HFF-Myc (cell line): ENCODE results near the gene HACE1.

ENCODE experiments used
- DNase-seq: peaks from one replicate; pipeline ENCODE4 v3.0.0-alpha.2; 2011; ENCODE audit warnings: low read depth; ENCODE audit errors: extremely low read depth
- H3K4me3 ChIP-seq: replicated peaks from 2 replicates; pipeline ENCODE4 v1.5.1; 2011; ENCODE audit warnings: low read depth, mild to moderate bottlenecking, control low read depth, low read length
- TF ChIP-seq, protein P1 (sequence below): IDR thresholded peaks from 2 replicates; pipeline ENCODE4 v1.5.1; 2012; ENCODE audit warnings: mild to moderate bottlenecking, low read depth, low read length, control low read depth; ENCODE audit errors: missing control alignments

Gene HACE1

DNA sequence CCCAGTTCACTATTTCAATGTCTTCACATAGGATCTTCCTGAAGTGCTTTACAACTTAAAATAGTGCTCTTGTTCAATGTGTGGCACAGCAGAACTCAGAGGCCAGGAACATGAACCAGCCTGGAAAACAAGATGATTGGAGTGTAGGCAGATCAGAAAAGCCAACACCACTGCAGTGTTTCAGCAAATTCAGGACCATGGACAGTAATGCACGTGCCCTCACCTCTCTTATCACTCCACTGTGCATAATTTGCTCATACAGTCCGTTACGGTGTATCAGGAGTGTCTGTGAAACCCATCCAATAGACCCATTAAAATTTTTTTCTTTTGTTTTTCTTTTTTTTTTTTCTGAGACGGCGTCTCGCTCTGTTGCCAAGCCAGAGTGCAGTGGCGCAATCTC, 27.6 kb upstream of the HACE1 start:
- peak; percentile 17 for DNase-seq
- TF ChIP-seq, protein P1, sequence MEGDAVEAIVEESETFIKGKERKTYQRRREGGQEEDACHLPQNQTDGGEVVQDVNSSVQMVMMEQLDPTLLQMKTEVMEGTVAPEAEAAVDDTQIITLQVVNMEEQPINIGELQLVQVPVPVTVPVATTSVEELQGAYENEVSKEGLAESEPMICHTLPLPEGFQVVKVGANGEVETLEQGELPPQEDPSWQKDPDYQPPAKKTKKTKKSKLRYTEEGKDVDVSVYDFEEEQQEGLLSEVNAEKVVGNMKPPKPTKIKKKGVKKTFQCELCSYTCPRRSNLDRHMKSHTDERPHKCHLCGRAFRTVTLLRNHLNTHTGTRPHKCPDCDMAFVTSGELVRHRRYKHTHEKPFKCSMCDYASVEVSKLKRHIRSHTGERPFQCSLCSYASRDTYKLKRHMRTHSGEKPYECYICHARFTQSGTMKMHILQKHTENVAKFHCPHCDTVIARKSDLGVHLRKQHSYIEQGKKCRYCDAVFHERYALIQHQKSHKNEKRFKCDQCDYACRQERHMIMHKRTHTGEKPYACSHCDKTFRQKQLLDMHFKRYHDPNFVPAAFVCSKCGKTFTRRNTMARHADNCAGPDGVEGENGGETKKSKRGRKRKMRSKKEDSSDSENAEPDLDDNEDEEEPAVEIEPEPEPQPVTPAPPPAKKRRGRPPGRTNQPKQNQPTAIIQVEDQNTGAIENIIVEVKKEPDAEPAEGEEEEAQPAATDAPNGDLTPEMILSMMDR = no peak
- H3K4me3 ChIP-seq = no peak overlapping the region

- DNase-seq = no peak
- H3K4me3 ChIP-seq = no peak overlapping the region
Measured at GRCh38 chr6:104885518-104886043, 25.9 kb upstream of the HACE1 start.

DNA sequence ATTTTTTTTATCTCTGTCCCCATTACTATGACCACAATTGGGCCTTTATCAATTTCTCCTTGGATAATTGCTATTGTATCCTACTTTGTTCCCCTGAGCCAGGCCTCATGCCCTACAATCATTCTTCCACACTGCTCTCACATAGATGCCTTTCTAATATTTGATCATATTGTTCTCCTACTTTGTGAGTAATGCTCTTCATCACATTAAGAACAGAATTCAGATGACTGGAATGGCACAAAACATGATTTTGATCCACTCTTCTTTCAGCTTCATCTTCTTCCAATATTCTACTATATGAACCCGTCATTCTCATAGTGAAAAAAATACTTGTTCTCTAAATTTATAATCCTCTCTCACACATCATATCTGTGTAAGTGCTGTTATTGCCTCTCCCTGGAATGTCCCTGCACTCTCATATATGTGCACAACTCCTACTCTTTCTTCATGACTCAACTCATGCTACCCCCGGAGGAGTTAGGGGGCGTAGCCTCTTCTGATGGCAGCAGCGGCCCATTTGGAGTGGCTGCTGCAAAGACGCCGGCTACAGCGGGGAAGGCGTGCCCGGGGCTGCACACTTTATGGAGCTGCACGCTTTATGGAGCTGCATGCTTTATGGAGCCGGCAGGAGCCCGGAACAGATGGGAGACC, 25.3 kb upstream of the HACE1 start:
- TF ChIP-seq, protein P1 = no peak
- no peak for DNase-seq
- H3K4me3 ChIP-seq = no peak overlapping the region

More at GRCh38 chr6:104885518-104886043, 25.9 kb upstream of the HACE1 start:
- TF ChIP-seq, protein P1 = no peak

DNA sequence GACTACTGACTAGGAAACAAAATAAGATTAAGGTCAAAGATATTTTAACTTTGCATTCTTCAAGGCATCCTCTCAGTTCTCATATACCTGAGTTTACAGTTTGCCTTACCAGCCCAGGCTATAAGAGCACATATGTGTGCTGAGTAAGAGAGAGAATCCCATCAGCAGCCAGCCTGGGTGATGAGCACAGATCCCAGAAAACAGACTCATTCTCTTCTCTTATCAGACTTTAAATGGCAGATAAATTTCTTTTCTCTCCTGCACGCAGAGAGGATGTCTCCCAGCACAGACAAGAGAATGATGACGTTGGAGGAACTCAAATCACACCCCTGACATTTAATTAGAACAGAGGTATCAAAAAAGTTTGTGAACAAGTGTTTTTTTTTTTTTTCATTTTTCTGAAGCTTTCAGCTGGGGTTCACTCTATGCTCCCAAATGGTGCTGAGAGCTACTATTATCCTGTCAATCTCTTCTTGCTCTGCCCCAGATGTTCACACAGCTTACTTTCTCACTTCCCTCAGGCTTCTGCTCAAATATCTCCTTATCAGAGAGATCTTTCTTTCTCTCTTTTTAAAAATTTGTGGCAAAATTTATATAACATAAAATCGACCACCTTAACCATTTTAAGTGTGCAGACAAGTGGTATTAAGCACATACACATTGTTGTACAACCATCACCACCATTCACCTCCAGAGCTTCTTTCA, 22.4 kb upstream of the HACE1 start:
- DNase-seq = no peak
- no peak overlapping the region for H3K4me3 ChIP-seq
- TF ChIP-seq, protein P1 = no peak

DNA sequence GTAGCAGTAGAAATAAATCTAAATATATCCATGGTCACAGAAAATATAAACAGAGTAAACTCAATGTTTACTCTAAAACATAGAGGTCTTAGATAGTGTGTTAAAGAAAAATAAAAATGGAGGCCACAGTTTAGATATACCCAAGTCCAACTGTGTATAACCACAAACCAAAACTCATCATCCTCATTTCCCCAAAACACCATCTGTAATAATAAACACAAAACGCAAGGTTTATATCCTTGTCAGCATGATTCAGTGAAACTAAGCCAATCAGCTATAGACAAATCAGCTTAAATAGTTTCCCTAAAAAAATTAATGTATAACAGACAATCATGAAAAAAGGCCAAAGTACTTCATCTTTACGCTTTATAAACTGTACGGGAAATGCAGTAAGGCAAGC, 2.7 kb upstream of the HACE1 start:
- TF ChIP-seq, protein P1 = no peak
- DNase-seq = peak; percentile 49
- no peak overlapping the region for H3K4me3 ChIP-seq

DNA sequence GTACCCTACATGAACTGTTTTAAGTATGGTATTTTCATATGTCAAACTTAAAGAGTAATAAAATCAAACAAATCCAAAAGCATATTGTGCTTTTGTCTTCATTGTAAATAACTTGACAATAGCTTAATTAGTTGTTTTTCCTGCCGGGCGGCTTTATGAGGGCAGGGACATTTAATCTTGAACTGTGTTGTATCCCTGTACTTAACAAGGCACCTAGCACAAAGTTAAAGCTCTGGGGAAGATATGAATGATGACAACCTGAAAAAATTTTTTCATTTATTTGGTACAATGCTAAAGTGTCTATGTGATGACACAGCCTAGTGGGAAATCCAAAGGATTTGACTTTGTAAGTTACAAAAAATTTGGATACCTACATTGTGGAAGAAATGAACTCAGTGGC, 502 bp upstream of the HACE1 start:
- no peak for DNase-seq
- H3K4me3 ChIP-seq = peak overlapping the region; percentile 93
- TF ChIP-seq, protein P1 = no peak

DNA sequence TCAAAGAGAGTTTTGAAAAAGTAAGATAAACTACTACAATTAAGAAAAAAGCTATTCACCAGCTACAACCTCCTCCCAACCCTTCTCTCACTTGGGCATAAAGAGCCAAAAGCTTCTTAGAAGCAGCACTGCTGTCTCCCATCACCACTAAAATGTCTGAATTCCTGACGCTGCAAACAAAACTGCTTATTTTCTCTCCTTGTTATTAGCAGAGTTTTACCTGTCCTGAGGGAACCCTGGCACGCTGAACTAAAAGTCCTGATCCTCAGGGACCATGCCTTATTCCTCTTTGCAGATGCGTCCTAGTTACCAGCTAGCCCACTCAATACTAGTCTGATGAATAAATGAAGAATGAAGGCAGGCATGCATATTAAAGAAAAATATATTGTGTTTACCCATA, 1.1 kb downstream of the HACE1 start:
- DNase-seq = no peak
- TF ChIP-seq, protein P1 = no peak
- H3K4me3 ChIP-seq = peak overlapping the region; percentile 93
